Tibial nerve (tissue), 4 donors: ENCODE results near the gene EIF2B2.

ENCODE experiments used
- CTCF ChIP-seq, 5 experiments: fragments of 200-600 bp in 3 of 5; fragments of 450-650 bp in 2 of 5; sonication (generic) in 3 of 5; IDR thresholded peaks; one replicate each; pipeline ENCODE4 v1.5.1; 2016 to 2019; ENCODE audit warnings: antibody characterized with exemption in 5 of 5, mild to moderate bottlenecking in 3 of 5, moderate library complexity in 2 of 5
- EP300 ChIP-seq, 2 donors: sonication (generic); formaldehyde crosslinking; IDR thresholded peaks; one replicate each; pipeline ENCODE4 v1.6.1; 2017; ENCODE audit warnings: antibody characterized with exemption in 2 of 2, mild to moderate bottlenecking in 1 of 2
- POLR2A ChIP-seq, 2 donors: fragments of 450-650 bp; IDR thresholded peaks; one replicate each; pipeline ENCODE4 v1.6.1; 2017; ENCODE audit warnings: antibody characterized with exemption in 2 of 2, mild to moderate bottlenecking in 2 of 2, moderate library complexity in 2 of 2

GRCh38 chr14:75023108-75023507 is 20.4 kb downstream of the EIF2B2 start:
- TF ChIP-seq POLR2A (IDR thresholded peaks at IDR 0.05) (no peak), EP300 (IDR thresholded peaks at IDR 0.05) (no peak), CTCF (IDR thresholded peaks at IDR 0.05) (no peak)
